ENCODE results near the gene ELMOD1. TPM values are rescaled to one million over a fixed set of nuclear protein-coding genes. Genes with fewer than 3 reads are reported as not detected.
A peak's percentile ranks its signal among the peaks of the same experiment; 100 is the strongest.

The ELMOD1 gene
- total RNA-seq, 2 donors from 2014 or later, result not detected

DNA sequence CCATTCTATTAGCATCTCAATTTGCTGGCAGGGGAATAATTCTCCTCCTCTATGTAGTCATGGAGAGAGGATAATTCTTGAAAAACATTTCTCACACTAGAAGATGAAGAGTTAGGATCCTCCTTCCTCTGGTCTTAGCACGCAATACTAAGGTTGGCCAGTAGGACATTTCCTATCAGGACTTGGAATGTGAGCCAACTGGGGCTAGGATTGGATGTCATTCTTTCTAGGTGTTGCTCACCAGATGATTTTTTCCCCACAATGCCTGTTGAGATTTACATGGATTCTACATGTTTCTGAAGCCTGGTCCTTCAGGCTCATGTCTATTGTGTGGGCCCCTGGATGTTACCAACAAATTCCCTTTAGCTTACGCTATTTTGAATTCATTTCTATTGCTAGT is 92.9 kb downstream of the ELMOD1 start:
- no peak for TF ChIP-seq POLR2A (IDR thresholded peaks at IDR 0.05)
- TF ChIP-seq, protein P1, sequence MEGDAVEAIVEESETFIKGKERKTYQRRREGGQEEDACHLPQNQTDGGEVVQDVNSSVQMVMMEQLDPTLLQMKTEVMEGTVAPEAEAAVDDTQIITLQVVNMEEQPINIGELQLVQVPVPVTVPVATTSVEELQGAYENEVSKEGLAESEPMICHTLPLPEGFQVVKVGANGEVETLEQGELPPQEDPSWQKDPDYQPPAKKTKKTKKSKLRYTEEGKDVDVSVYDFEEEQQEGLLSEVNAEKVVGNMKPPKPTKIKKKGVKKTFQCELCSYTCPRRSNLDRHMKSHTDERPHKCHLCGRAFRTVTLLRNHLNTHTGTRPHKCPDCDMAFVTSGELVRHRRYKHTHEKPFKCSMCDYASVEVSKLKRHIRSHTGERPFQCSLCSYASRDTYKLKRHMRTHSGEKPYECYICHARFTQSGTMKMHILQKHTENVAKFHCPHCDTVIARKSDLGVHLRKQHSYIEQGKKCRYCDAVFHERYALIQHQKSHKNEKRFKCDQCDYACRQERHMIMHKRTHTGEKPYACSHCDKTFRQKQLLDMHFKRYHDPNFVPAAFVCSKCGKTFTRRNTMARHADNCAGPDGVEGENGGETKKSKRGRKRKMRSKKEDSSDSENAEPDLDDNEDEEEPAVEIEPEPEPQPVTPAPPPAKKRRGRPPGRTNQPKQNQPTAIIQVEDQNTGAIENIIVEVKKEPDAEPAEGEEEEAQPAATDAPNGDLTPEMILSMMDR (IDR thresholded peaks at IDR 0.05), result peak in 2 of 7 experiments; percentile 15 to 17
- Histone ChIP-seq H3K27ac (no peak overlapping the region), H3K4me3 (no peak overlapping the region), H3K9me3 (no peaks in the 10 kb centered on the region), H3K4me1 (no peaks in the 10 kb centered on the region), H3K36me3 (replicated peaks in 1 of 2; ENCODE audit: insufficient read depth in 1 of 2, low read depth in 2 of 2) (no peaks in the 10 kb centered on the region), H3K27me3 (no peaks in the 10 kb centered on the region)
- WGBS, 2 donors, result 84 to 89% methylated on average over 2 of the region's 2 CpGs
- intact Hi-C loops (cut with DNase I), result no loop called here
- ATAC-seq, result no peak
- no peak for DNase-seq

DNA sequence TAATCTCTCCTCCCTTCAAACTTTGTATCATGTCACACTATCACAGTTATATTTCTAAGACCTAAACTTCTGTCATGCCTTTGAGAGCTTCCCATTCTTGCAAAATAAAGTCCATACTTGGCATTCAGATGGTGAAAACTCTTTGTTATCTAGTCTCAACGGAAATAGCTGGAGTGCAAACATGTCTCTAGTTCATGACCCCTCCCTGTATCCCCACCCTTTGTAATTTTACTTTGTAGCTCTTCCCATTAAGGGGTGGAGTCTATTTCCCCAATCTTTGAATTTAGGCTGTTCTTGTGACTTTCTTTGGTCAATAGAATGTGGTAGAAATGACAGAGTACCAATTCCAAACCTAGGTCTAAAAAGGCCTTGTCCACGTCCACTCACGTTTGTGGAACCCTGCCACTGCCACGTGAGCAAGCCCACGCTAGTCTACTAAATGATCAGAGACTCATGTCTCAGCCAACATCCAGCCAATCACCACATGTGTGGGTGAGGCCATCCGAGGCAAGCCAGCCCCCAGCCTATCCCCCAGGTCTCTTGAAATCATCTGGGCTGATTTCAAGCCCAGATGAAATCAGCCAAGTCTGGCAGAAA is 97.5 kb downstream of the ELMOD1 start:
- no peak overlapping the region for H3K27ac ChIP-seq
- WGBS, 2 donors, result 57 to 66% methylated on average over 6 of the region's 6 CpGs
- no peaks in the 10 kb centered on the region for H3K27me3 ChIP-seq
- H3K36me3 ChIP-seq (replicated peaks in 1 of 2; ENCODE audit: insufficient read depth in 1 of 2, low read depth in 2 of 2), result no peaks in the 10 kb centered on the region
- ATAC-seq (no peak), DNase-seq (no peak)
- TF ChIP-seq, protein P1 (IDR thresholded peaks at IDR 0.05), result no peak
- no peak for TF ChIP-seq POLR2A (IDR thresholded peaks at IDR 0.05)
- no peak overlapping the region for H3K4me3 ChIP-seq
- H3K9me3 ChIP-seq, result no peaks in the 10 kb centered on the region
- intact Hi-C loops (cut with DNase I), result loop anchor here (5.0 kb wide), 1 partner anchor 111 kb away; no protein-coding TSS in a partner anchor
- peaks cover 5% of the 10 kb centered on the region for H3K4me1 ChIP-seq

DNA sequence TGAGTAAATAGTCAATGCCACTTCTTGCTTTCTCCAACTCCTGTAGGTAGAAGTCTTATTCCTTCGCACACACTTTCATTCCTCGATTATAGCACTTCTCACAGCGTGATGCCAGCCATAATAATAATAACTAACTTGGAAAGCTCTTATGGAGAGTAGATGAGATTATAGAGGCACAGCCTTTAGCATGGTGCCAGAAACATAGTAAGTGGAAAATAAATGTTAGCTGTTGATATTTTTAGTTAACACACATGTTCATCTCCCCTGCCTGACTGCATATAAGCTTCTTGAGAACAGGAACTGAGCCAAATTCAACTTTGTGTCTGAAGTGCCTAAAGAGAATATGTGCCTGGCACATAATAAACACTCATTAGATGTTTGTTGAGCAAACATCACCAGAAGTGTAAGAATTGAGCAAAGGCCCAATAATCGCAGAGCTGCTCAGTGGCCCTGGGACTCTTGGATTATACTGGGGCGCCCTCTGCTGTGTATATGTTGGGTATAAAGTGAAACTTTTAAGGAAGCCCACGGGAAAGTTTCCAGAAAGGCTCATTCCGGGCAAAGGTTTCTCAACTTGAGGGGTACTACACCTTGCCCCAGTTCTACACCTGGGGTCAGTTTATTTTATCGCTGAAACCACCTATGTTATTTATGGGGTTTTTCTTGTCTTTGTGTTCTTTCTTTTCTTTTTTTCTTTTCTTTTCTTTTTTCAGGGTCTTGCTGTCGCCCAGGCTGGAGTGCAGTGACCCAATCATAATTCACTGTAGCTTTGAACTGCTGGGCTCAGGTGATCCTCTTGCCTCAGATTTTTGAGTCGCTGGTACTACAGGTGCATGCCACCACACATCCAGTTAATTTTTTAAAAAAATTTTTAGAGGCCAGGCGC is 98.6 kb downstream of the ELMOD1 start:
- DNase-seq (peak; percentile 77 to 87 (median 83)), ATAC-seq (peak; percentile 81)
- no peaks in the 10 kb centered on the region for H3K27me3 ChIP-seq
- intact Hi-C loops (cut with DNase I), result loop anchor here (5.0 kb wide), 1 partner anchor 112 kb away; no protein-coding TSS in a partner anchor
- H3K4me3 ChIP-seq, result no peak overlapping the region
- no peaks in the 10 kb centered on the region for H3K9me3 ChIP-seq
- TF ChIP-seq, protein P1 (IDR thresholded peaks at IDR 0.05), result peak; percentile 41 to 80 (median 72)
- no peak for TF ChIP-seq POLR2A (IDR thresholded peaks at IDR 0.05)
- no peaks in the 10 kb centered on the region for H3K36me3 ChIP-seq (replicated peaks in 1 of 2; ENCODE audit: insufficient read depth in 1 of 2, low read depth in 2 of 2)
- 29 to 33% methylated on average over 11 of the region's 11 CpGs for WGBS, 2 donors
- no peak overlapping the region for H3K27ac ChIP-seq
- peaks cover 5% of the 10 kb centered on the region for H3K4me1 ChIP-seq

DNA sequence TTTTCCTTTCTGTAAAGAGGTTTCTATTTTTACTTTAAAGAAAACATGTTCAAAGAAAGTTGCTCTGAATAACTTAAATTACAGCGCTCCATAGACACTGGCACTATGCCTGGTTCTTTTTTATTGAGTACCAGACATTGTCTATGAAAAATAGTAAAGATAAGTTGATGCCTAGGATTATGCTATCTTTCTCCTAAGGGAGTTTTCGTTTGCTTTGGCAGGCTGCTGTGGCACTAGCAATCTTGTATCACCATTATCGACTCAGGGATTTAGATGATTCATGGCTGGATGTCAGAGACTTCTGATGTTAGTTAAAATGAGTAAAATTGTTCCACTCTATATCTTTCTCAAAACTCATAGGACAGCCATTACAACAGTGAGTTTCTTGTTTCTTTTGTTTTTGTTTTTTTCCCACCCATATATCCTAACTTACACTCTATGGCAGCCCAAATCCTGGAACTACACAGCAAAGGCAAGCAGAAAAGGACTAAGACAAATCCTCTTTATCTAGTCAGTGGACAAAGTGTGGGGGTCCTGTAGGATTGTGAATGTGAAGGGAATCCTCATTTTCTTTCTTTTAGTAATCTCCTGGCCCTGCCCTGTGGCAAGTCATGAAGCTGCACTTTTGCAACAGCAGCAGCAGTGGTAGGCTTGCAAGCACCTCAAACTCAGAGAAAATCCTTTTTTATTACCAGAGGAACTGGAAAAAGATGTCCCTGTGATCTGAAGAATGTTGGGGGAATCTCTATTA is 100.2 kb downstream of the ELMOD1 start:
- ATAC-seq, result no peak
- 19 to 27% methylated on average over 3 of the region's 3 CpGs for WGBS, 2 donors
- H3K4me3 ChIP-seq, result no peak overlapping the region
- no peak overlapping the region for H3K27ac ChIP-seq
- no peaks in the 10 kb centered on the region for H3K36me3 ChIP-seq (replicated peaks in 1 of 2; ENCODE audit: insufficient read depth in 1 of 2, low read depth in 2 of 2)
- intact Hi-C loops (cut with DNase I), result no loop called here
- H3K27me3 ChIP-seq, result no peaks in the 10 kb centered on the region
- TF ChIP-seq, protein P1 (IDR thresholded peaks at IDR 0.05), result no peak
- peaks cover 5% of the 10 kb centered on the region for H3K4me1 ChIP-seq
- DNase-seq, result no peak
- H3K9me3 ChIP-seq, result no peaks in the 10 kb centered on the region
